Thoracic aorta (tissue), 2 donors: Measurements from ENCODE around the gene MAPK8. TPM values are rescaled to one million over a fixed set of nuclear protein-coding genes. Genes with fewer than 3 reads are reported as not detected.
A peak's percentile ranks its signal among the peaks of the same experiment; 100 is the strongest.

Source experiments
- ATAC-seq: fragments of 150-250 bp; one replicate; pipeline ENCODE4 v1.8.0; 2017; ENCODE audit warnings: low read depth; ENCODE audit not compliant: insufficient number of reproducible peaks, low FRiP score
- DNase-seq: peaks from one replicate; pipeline ENCODE4 v3.0.0-alpha.2; 2020; ENCODE audit warnings: low spot score
- H3K27ac ChIP-seq, 2 donors: fragments of 200-600 bp; sonication (generic); 1 replicate in 1 of 2; 2 replicates in 1 of 2; pipeline ENCODE4 v1.5.1; 2016; ENCODE audit warnings: mild to moderate bottlenecking in 2 of 2, moderate library complexity in 2 of 2
- H3K27me3 ChIP-seq: fragments of 200-600 bp; sonication (generic); replicated peaks from 2 replicates; pipeline ENCODE4 v1.6.0; 2016; ENCODE audit warnings: mild to moderate bottlenecking; ENCODE audit not compliant: insufficient read depth
- H3K36me3 ChIP-seq: fragments of 200-600 bp; sonication (generic); one replicate; pipeline ENCODE4 v1.5.1; 2016
- H3K4me1 ChIP-seq, 2 donors: fragments of 200-600 bp; sonication (generic); 1 replicate in 1 of 2; 2 replicates in 1 of 2; pipeline versions ENCODE4 v1.5.1 to v1.6.0; 2016; ENCODE audit warnings: low read depth in 2 of 2, mild to moderate bottlenecking in 1 of 2; ENCODE audit not compliant: control insufficient read depth in 1 of 2
- H3K4me3 ChIP-seq: fragments of 200-600 bp; sonication (generic); 2 replicates; pipeline ENCODE4 v1.5.1; 2016; ENCODE audit warnings: mild to moderate bottlenecking
- H3K9me3 ChIP-seq: fragments of 200-600 bp; sonication (generic); 2 replicates; pipeline ENCODE4 v1.5.1; 2016
- CTCF ChIP-seq: fragments of 200-600 bp; sonication (generic); IDR thresholded peaks from one replicate; pipeline ENCODE4 v1.5.1; 2019; ENCODE audit warnings: antibody characterized with exemption
- total RNA-seq, 2 donors: library from RNA; depleted of rRNA; stranded (reverse); fragments of >200 nt; gene quantifications; one replicate each; pipeline versions ENCODE4 v1.1.0 to v1.2.3, GENCODE V29; 2016

The MAPK8 gene
- total RNA-seq, 2 donors from 2014 or later = 19.5 to 57.4 TPM

GRCh38 chr10:48287417-48288391 is 18.8 kb upstream of the MAPK8 start:
- DNase-seq (no peak), ATAC-seq (no peak)
- Histone ChIP-seq H3K9me3 (no peaks in the 10 kb centered on the region), H3K27ac (no peak overlapping the region), H3K4me1 (no peaks in the 10 kb centered on the region), H3K27me3 (no peaks in the 10 kb centered on the region), H3K36me3 (no peaks in the 10 kb centered on the region), H3K4me3 (no peak overlapping the region)
- TF ChIP-seq CTCF = no peak

GRCh38 chr10:48288661-48289060 is 17.8 kb upstream of the MAPK8 start:
- no peak overlapping the region for H3K4me3 ChIP-seq
- ATAC-seq (no peak), DNase-seq (no peak)
- no peaks in the 10 kb centered on the region for H3K27me3 ChIP-seq
- no peaks in the 10 kb centered on the region for H3K9me3 ChIP-seq
- H3K4me1 ChIP-seq = no peaks in the 10 kb centered on the region
- no peak for TF ChIP-seq CTCF
- no peaks in the 10 kb centered on the region for H3K36me3 ChIP-seq
- no peak overlapping the region for H3K27ac ChIP-seq

GRCh38 chr10:48289501-48290238 is 16.8 kb upstream of the MAPK8 start:
- ATAC-seq (no peak), DNase-seq (no peak)
- Histone ChIP-seq H3K9me3 (no peaks in the 10 kb centered on the region), H3K4me3 (no peak overlapping the region), H3K27ac (no peak overlapping the region), H3K36me3 (no peaks in the 10 kb centered on the region), H3K27me3 (no peaks in the 10 kb centered on the region), H3K4me1 (no peaks in the 10 kb centered on the region)
- peak; percentile 79 for TF ChIP-seq CTCF

DNA sequence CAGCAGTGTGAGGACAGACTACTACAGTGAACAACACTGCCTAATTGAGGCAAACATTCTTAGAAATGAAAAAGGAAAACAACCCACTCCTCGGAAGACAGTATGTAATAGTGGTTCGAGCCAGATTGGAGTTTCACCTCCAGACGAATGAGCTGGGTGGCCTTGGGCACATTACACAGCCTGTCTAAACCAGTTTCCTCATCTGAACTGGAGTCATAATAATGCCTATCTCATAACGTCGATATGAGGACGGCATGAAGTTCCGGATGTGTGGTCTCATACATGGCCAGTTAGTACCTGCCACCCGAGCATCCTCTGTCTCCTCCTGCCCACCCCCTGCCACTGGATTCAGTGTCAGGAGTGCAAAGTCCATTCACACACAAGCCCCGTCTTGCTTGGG is 16.2 kb upstream of the MAPK8 start:
- no peaks in the 10 kb centered on the region for H3K27me3 ChIP-seq
- TF ChIP-seq CTCF = no peak
- H3K36me3 ChIP-seq = no peaks in the 10 kb centered on the region
- no peak overlapping the region for H3K4me3 ChIP-seq
- H3K9me3 ChIP-seq = no peaks in the 10 kb centered on the region
- ATAC-seq = no peak
- no peaks in the 10 kb centered on the region for H3K4me1 ChIP-seq
- no peak overlapping the region for H3K27ac ChIP-seq
- DNase-seq = no peak

DNA sequence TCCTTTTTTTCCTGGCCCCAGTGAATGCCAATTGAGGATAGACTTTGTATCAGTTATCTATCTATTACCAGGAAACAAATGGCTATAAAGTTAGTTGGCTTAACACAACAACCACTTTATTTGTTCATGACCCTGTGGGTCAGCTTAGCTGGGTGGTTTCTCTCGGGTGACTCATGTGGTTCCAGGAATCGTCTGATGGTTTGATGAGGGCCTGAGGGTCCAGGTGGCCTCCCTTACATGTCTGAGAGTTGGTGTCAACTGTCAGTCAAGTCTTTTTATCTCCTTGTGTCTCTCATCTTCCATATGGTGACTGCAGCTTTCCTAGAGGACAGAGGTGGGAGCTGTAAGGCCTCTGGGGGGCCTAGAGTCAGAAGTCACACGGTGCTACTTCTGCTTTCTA is 15.3 kb upstream of the MAPK8 start:
- H3K27me3 ChIP-seq = no peaks in the 10 kb centered on the region
- H3K27ac ChIP-seq = no peak overlapping the region
- no peak overlapping the region for H3K4me3 ChIP-seq
- DNase-seq = no peak
- H3K9me3 ChIP-seq = no peaks in the 10 kb centered on the region
- no peak for TF ChIP-seq CTCF
- ATAC-seq = no peak
- no peaks in the 10 kb centered on the region for H3K36me3 ChIP-seq
- no peaks in the 10 kb centered on the region for H3K4me1 ChIP-seq
